ENCODE data around the gene WNT2. TPM values are rescaled to one million over a fixed set of nuclear protein-coding genes. Genes with fewer than 3 reads are reported as not detected.

WNT2 gene
- polyA plus RNA-seq, 4 donors: 0.04 to 0.61 TPM; not detected in 2

DNA sequence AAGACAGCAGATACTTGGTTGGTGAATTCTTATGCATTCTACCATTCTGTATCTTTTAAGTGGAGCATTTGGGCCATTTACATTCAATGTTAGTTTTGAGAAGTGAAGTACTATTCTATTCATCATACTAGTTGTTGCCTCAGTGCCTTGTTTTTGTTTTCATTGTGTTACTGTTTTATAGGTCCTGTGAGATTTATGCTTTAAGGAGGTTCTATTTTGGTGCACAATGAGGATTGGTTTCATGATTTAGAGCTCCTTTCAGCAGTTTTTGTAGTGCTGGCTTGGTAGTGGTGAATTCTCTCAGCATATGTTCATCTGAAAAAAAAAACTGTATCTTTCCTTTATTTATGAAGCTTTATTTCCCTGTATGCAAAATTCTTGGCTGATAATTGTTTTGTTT lies 23.3 kb upstream of the WNT2 start:
- DNase-seq (no peak), FAIRE-seq (no peak)
- Histone ChIP-seq H3K4me3 (ENCODE audit: low read depth in 1 of 3, low read length in 3 of 3) (no peak overlapping the region), H3K27me3 (ENCODE audit: control insufficient read depth in 3 of 3, insufficient read depth in 3 of 3, low read length in 3 of 3) (peaks cover 0 to 3% (median 0%) of the 10 kb centered on the region in 3 donors), H3K4me1 (ENCODE audit: control insufficient read depth in 3 of 3, insufficient read depth in 2 of 3, low read depth in 1 of 3, low read length in 2 of 3) (no peaks in the 10 kb centered on the region), H3K9me3 (ENCODE audit: control insufficient read depth in 2 of 2, insufficient read depth in 1 of 2, low read depth in 1 of 2, low read length in 1 of 2) (no peaks in the 10 kb centered on the region), H3K27ac (ENCODE audit: low read depth in 1 of 3, low read length in 2 of 3) (no peak overlapping the region), H3K36me3 (ENCODE audit: control insufficient read depth in 3 of 3, insufficient read depth in 2 of 3, low read depth in 1 of 3, low read length in 3 of 3) (no peaks in the 10 kb centered on the region)

DNA sequence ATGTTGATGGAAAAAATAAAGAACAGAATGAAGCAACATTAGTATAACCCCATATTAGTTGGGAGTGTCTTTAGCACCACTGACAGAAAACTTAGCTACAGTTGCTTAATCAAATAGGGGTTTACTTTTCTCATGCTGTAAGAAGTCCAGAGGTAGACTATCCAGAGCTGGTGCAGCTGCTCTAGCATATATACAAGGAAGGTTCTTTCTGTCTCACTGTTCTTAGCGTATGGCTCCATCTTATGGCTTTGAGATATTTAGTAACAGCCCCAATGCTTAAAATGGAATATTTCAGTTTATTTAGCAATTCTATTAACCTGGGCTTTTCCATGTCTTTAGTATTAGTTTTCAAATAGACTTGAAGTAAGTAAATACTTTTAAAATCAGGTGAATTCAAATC lies 15.2 kb upstream of the WNT2 start:
- Histone ChIP-seq H3K27me3 (ENCODE audit: control insufficient read depth in 3 of 3, insufficient read depth in 3 of 3, low read length in 3 of 3) (peaks cover 0 to 3% (median 0%) of the 10 kb centered on the region in 3 donors), H3K27ac (ENCODE audit: low read depth in 1 of 3, low read length in 2 of 3) (no peak overlapping the region), H3K36me3 (ENCODE audit: control insufficient read depth in 3 of 3, insufficient read depth in 2 of 3, low read depth in 1 of 3, low read length in 3 of 3) (no peaks in the 10 kb centered on the region), H3K9me3 (ENCODE audit: control insufficient read depth in 2 of 2, insufficient read depth in 1 of 2, low read depth in 1 of 2, low read length in 1 of 2) (no peaks in the 10 kb centered on the region), H3K4me1 (ENCODE audit: control insufficient read depth in 3 of 3, insufficient read depth in 2 of 3, low read depth in 1 of 3, low read length in 2 of 3) (no peaks in the 10 kb centered on the region), H3K4me3 (ENCODE audit: low read depth in 1 of 3, low read length in 3 of 3) (no peak overlapping the region)
- WGBS, 3 donors: 65 to 79% (median 76%) methylated on average over 1 of the region's 1 CpG
- no peak for DNase-seq
- no peak for FAIRE-seq

DNA sequence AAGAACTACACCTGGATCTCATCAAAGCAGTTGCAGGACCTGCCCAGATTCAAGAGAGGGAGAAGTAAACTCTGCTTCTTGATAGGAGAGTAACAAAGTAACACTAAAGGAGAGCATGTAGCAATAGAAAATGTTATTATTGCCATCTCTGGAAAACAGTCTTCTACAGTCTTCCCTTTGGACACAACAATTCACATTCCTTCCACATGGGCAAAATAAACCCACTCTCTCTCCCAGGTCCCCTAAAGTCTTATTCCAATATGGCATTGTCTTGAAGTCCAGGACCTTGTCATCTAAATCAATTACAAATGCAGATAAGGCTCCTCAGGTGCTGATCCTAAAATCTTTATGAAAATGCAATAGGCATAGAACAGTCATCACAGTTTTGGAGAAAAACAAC lies 10.3 kb upstream of the WNT2 start:
- no peaks in the 10 kb centered on the region for H3K4me1 ChIP-seq (ENCODE audit: control insufficient read depth in 3 of 3, insufficient read depth in 2 of 3, low read depth in 1 of 3, low read length in 2 of 3)
- no peak overlapping the region for H3K4me3 ChIP-seq (ENCODE audit: low read depth in 1 of 3, low read length in 3 of 3)
- H3K27me3 ChIP-seq (ENCODE audit: control insufficient read depth in 3 of 3, insufficient read depth in 3 of 3, low read length in 3 of 3): peaks cover 0 to 5% (median 0%) of the 10 kb centered on the region in 3 donors
- no peak overlapping the region for H3K27ac ChIP-seq (ENCODE audit: low read depth in 1 of 3, low read length in 2 of 3)
- H3K9me3 ChIP-seq (ENCODE audit: control insufficient read depth in 2 of 2, insufficient read depth in 1 of 2, low read depth in 1 of 2, low read length in 1 of 2): peaks cover 0 to 2% of the 10 kb centered on the region in 2 donors
- no peaks in the 10 kb centered on the region for H3K36me3 ChIP-seq (ENCODE audit: control insufficient read depth in 3 of 3, insufficient read depth in 2 of 3, low read depth in 1 of 3, low read length in 3 of 3)
- no peak for DNase-seq
- FAIRE-seq: no peak

DNA sequence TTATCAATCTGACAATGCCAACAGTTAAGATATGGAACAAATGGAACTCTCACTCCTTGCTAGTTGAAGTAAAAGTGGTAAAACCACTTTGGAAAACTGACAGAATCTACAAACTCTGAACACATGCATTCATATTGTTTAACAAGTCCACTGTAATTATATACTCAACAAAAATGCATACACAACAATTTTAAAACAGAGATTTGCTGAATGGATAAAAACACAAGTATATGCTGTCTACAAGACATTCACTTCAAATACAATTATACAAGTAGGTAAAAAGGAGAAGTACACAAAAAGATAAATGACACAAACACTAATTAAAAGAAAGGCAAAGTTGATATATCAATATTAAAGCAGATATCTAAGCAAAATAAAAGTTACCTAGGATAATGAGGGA lies 9.2 kb upstream of the WNT2 start:
- H3K36me3 ChIP-seq (ENCODE audit: control insufficient read depth in 3 of 3, insufficient read depth in 2 of 3, low read depth in 1 of 3, low read length in 3 of 3): no peaks in the 10 kb centered on the region
- no peaks in the 10 kb centered on the region for H3K4me1 ChIP-seq (ENCODE audit: control insufficient read depth in 3 of 3, insufficient read depth in 2 of 3, low read depth in 1 of 3, low read length in 2 of 3)
- H3K4me3 ChIP-seq (ENCODE audit: low read depth in 1 of 3, low read length in 3 of 3): no peak overlapping the region
- peaks cover 0 to 7% of the 10 kb centered on the region in 2 donors for H3K9me3 ChIP-seq (ENCODE audit: control insufficient read depth in 2 of 2, insufficient read depth in 1 of 2, low read depth in 1 of 2, low read length in 1 of 2)
- no peak for FAIRE-seq
- DNase-seq: no peak
- no peak overlapping the region for H3K27ac ChIP-seq (ENCODE audit: low read depth in 1 of 3, low read length in 2 of 3)
- H3K27me3 ChIP-seq (ENCODE audit: control insufficient read depth in 3 of 3, insufficient read depth in 3 of 3, low read length in 3 of 3): peaks cover 0 to 5% (median 0%) of the 10 kb centered on the region in 3 donors

DNA sequence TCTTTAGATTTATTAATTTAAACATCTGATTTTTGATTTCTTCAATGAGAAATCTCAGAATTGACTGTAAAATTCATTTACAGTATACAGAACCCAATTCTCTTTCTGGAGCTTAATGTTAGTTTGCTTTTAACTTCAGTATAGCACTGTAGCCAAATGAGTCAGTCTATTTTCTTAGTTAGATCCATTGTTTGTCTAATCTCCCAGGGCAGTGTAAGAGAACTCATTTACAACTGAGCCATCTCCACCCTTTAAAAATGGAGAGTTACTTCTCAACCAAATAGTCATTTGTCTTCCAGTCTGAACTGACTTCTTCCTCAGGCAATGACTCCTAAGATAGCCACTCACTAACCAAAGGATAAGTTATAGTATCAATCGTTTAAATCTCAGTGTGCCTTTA lies 3.0 kb upstream of the WNT2 start:
- Histone ChIP-seq H3K27me3 (ENCODE audit: control insufficient read depth in 3 of 3, insufficient read depth in 3 of 3, low read length in 3 of 3) (peaks cover 11 to 49% (median 28%) of the 10 kb centered on the region in 3 donors), H3K9me3 (ENCODE audit: control insufficient read depth in 2 of 2, insufficient read depth in 1 of 2, low read depth in 1 of 2, low read length in 1 of 2) (peaks cover 0 to 7% of the 10 kb centered on the region in 2 donors), H3K36me3 (ENCODE audit: control insufficient read depth in 3 of 3, insufficient read depth in 2 of 3, low read depth in 1 of 3, low read length in 3 of 3) (no peaks in the 10 kb centered on the region), H3K4me3 (ENCODE audit: low read depth in 1 of 3, low read length in 3 of 3) (no peak overlapping the region), H3K4me1 (ENCODE audit: control insufficient read depth in 3 of 3, insufficient read depth in 2 of 3, low read depth in 1 of 3, low read length in 2 of 3) (peaks cover 2 to 8% (median 2%) of the 10 kb centered on the region in 3 donors), H3K27ac (ENCODE audit: low read depth in 1 of 3, low read length in 2 of 3) (no peak overlapping the region)
- DNase-seq: no peak
- FAIRE-seq: no peak
- WGBS, 3 donors: 75 to 92% (median 81%) methylated on average over 1 of the region's 1 CpG

DNA sequence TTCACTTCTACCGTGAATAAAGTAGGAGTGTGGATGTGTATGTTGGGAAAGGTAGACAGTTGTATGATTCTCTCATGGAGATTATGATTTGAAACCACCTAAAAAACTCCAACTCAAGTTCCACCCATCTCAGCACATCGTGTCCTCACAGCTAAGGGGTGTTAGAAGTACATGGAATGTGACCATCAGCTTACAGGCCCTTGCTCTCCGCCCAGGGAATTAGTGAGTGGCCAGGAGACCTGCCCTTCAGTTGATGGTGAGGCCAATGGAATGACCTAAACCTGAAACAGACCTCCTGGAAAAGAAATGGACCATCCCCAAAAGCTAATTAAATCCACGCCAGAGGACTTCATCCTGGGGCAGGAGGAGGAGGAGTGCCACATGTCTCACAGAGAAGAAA lies 2.1 kb upstream of the WNT2 start:
- peaks cover 2 to 8% (median 2%) of the 10 kb centered on the region in 3 donors for H3K4me1 ChIP-seq (ENCODE audit: control insufficient read depth in 3 of 3, insufficient read depth in 2 of 3, low read depth in 1 of 3, low read length in 2 of 3)
- H3K9me3 ChIP-seq (ENCODE audit: control insufficient read depth in 2 of 2, insufficient read depth in 1 of 2, low read depth in 1 of 2, low read length in 1 of 2): peaks cover 0 to 7% of the 10 kb centered on the region in 2 donors
- peaks cover 11 to 58% (median 30%) of the 10 kb centered on the region in 3 donors for H3K27me3 ChIP-seq (ENCODE audit: control insufficient read depth in 3 of 3, insufficient read depth in 3 of 3, low read length in 3 of 3)
- FAIRE-seq (no peak), DNase-seq (no peak)
- no peaks in the 10 kb centered on the region for H3K36me3 ChIP-seq (ENCODE audit: control insufficient read depth in 3 of 3, insufficient read depth in 2 of 3, low read depth in 1 of 3, low read length in 3 of 3)
- H3K4me3 ChIP-seq (ENCODE audit: low read depth in 1 of 3, low read length in 3 of 3): no peak overlapping the region
- WGBS, 3 donors: 52 to 57% (median 53%) methylated on average over 4 of the region's 4 CpGs
- no peak overlapping the region for H3K27ac ChIP-seq (ENCODE audit: low read depth in 1 of 3, low read length in 2 of 3)

DNA sequence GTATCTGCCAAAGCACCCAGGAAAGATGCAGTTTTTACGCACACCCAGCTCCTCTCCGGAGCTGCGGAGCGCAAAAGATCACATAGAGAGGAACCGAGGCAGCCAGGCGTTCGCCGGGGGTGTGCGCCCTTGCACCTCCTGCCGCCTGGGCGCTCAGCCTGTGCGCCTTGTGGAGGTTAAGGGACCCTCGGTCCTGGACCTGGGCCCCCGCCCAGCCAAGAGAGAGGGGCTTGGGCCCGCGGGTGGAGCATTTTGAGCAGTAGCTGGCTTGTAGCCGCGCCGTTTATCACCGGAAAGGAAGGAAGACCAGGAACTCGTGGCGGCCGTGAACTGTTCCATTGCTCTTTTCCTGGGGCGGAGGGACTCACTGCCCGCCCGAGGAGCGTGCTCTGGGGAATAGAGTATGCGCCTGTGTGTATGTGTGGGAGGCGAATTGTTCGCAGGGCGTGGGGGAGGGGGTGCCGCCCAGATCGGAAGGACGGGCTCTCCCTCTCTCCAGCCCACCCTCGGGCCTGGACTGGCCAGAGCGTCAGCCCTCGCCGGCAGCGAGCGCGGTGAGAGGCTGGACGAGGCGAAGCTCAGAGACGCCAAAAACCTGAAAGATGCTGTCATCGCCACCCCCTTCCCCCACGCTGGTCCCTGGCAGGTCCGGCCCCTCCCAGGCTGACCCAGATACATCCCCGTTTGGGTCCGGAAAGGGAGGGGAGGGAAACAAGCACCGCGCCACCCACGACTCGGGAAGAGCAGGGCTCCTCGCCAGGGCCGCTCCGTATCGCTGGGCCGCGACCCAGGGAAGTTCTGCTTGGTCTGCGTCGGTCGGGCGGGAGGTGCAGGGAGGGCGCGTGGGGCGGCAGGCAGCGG lies 1.2 kb upstream of the WNT2 start:
- WGBS, 3 donors: 2 to 4% (median 3%) methylated on average over 58 to 67 of the region's 67 CpGs
- peak overlapping the region in 2 of 3 donors; percentile 16 to 33 for H3K4me3 ChIP-seq (ENCODE audit: low read depth in 1 of 3, low read length in 3 of 3)
- no peak overlapping the region for H3K27ac ChIP-seq (ENCODE audit: low read depth in 1 of 3, low read length in 2 of 3)
- H3K4me1 ChIP-seq (ENCODE audit: control insufficient read depth in 3 of 3, insufficient read depth in 2 of 3, low read depth in 1 of 3, low read length in 2 of 3): peaks cover 2 to 8% (median 2%) of the 10 kb centered on the region in 3 donors
- FAIRE-seq: no peak
- DNase-seq: peak in 1 of 2 donors; percentile 36
- H3K36me3 ChIP-seq (ENCODE audit: control insufficient read depth in 3 of 3, insufficient read depth in 2 of 3, low read depth in 1 of 3, low read length in 3 of 3): no peaks in the 10 kb centered on the region
- H3K9me3 ChIP-seq (ENCODE audit: control insufficient read depth in 2 of 2, insufficient read depth in 1 of 2, low read depth in 1 of 2, low read length in 1 of 2): peaks cover 0 to 7% of the 10 kb centered on the region in 2 donors
- H3K27me3 ChIP-seq (ENCODE audit: control insufficient read depth in 3 of 3, insufficient read depth in 3 of 3, low read length in 3 of 3): peaks cover 11 to 61% (median 30%) of the 10 kb centered on the region in 3 donors

DNA sequence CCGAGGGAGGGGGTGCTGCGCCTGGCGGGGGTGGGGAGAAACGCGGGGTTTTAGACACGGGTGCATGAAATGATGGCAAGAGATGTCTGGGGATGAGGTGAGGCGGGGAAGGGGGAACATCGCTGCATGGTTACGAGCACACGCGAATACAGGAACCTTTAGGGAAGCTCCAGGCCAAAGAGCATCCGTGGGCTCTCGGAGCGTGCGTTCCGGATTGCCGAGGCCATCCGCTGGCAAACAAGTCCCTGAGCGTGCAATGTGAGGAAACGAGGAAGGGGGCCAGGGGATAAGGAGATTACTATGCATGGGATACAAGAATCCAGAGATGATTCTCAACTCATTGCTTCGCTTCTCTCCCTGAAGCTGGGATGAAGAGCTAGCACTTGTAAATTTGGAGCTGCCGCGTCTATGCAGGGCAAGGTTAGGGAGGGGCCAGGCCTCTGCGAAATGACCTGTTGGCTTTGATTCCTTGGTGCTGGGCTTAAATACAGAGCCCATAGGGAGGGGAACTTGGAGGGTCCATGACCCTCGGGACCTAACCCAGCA lies 520 bp upstream of the WNT2 start:
- 2 to 4% (median 2%) methylated on average over 25 of the region's 25 CpGs for WGBS, 3 donors
- Histone ChIP-seq H3K27me3 (ENCODE audit: control insufficient read depth in 3 of 3, insufficient read depth in 3 of 3, low read length in 3 of 3) (peaks cover 11 to 63% (median 30%) of the 10 kb centered on the region in 3 donors), H3K9me3 (ENCODE audit: control insufficient read depth in 2 of 2, insufficient read depth in 1 of 2, low read depth in 1 of 2, low read length in 1 of 2) (peaks cover 0 to 7% of the 10 kb centered on the region in 2 donors)

More for the DNA sequence above, 520 bp upstream of the WNT2 start:
- Histone ChIP-seq H3K4me1 (ENCODE audit: control insufficient read depth in 3 of 3, insufficient read depth in 2 of 3, low read depth in 1 of 3, low read length in 2 of 3) (peaks cover 2 to 8% (median 2%) of the 10 kb centered on the region in 3 donors), H3K4me3 (ENCODE audit: low read depth in 1 of 3, low read length in 3 of 3) (peak overlapping the region in 2 of 3 donors; percentile 16 to 33), H3K36me3 (ENCODE audit: control insufficient read depth in 3 of 3, insufficient read depth in 2 of 3, low read depth in 1 of 3, low read length in 3 of 3) (no peaks in the 10 kb centered on the region), H3K27ac (ENCODE audit: low read depth in 1 of 3, low read length in 2 of 3) (no peak overlapping the region)
- no peak for FAIRE-seq
- no peak for DNase-seq

All from small intestine (tissue), 7 donors.